IPS-18a (cell line): ENCODE results near the gene TAPBP.
A peak's percentile ranks its signal among the peaks of the same experiment; 100 is the strongest.
"Not testable (repeated sequence)": the region's sequence is repeated elsewhere in the genome, so short reads cannot be mapped to it uniquely, and the experiment has no call there.

ENCODE experiments used
- H3K27ac ChIP-seq: one replicate; pipeline ENCODE4 v1.5.1; 2013; ENCODE audit warnings: low read length
- H3K27me3 ChIP-seq: one replicate; pipeline ENCODE4 v1.6.1; 2013; ENCODE audit warnings: mild to moderate bottlenecking, low read length; ENCODE audit not compliant: control insufficient read depth, insufficient read depth
- H3K36me3 ChIP-seq: one replicate; pipeline ENCODE4 v1.6.1; 2013; ENCODE audit warnings: low read depth, low read length; ENCODE audit not compliant: control insufficient read depth
- H3K4me1 ChIP-seq: one replicate; pipeline ENCODE4 v1.6.1; 2013; ENCODE audit warnings: low read depth, low read length; ENCODE audit not compliant: control insufficient read depth
- H3K4me3 ChIP-seq: one replicate; pipeline ENCODE4 v1.5.1; 2013; ENCODE audit warnings: low read length
- H3K9ac ChIP-seq: one replicate; pipeline ENCODE4 v1.6.1; 2013; ENCODE audit warnings: mild to moderate bottlenecking, low read length, moderate library complexity
- H3K9me3 ChIP-seq: one replicate; pipeline ENCODE4 v1.6.1; 2013; ENCODE audit warnings: low read depth, low read length; ENCODE audit not compliant: control insufficient read depth

TAPBP gene

DNA sequence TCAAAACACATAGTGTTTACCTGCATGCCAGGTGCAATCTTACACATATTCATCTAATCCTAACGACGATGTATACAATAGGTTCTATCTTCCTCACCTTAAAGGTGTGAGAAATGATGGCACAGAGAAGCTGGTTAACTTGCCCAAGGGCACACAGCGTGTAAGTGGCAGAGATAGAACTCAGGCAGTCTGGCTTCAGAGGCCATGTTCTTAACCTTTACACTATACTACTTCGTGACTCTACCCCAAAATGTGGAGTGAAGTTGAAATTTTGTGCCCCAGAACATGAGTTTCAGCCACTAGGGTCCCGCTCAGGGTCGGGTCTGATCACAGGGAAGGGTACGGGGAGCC lies 42.8 kb downstream of the TAPBP start:
- no peaks in the 10 kb centered on the region for H3K27me3 ChIP-seq
- peak overlapping the region; percentile 87 for H3K9ac ChIP-seq
- H3K4me1 ChIP-seq: peaks cover 12% of the 10 kb centered on the region
- peaks cover 60% of the 10 kb centered on the region for H3K36me3 ChIP-seq
- peak overlapping the region; percentile 78 for H3K4me3 ChIP-seq
- peak overlapping the region; percentile 95 for H3K27ac ChIP-seq
- H3K9me3 ChIP-seq: no peaks in the 10 kb centered on the region

DNA sequence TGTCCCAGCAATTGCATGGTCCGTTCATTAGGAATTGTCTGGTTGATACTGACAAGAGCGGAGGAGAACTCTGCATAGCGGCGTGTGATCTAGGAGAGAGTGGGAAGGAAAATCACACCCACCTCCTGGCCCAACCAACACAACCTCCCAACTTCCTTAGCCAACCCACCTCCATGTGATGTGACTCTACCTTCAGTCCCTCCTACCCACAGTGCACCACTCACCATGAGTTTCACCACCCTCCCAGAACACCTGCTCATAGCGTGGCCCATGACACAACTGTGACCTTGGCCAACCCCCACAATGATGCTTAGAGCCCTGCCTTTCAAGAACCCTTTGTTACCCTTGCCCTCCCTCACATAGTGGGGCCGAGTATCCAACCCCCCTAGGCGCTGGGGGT lies 49.9 kb downstream of the TAPBP start:
- no peaks in the 10 kb centered on the region for H3K27me3 ChIP-seq
- no peak overlapping the region for H3K4me3 ChIP-seq
- H3K4me1 ChIP-seq: no peaks in the 10 kb centered on the region
- H3K27ac ChIP-seq: no peak overlapping the region
- H3K9me3 ChIP-seq: no peaks in the 10 kb centered on the region
- H3K36me3 ChIP-seq: peaks cover 49% of the 10 kb centered on the region
- no peak overlapping the region for H3K9ac ChIP-seq

DNA sequence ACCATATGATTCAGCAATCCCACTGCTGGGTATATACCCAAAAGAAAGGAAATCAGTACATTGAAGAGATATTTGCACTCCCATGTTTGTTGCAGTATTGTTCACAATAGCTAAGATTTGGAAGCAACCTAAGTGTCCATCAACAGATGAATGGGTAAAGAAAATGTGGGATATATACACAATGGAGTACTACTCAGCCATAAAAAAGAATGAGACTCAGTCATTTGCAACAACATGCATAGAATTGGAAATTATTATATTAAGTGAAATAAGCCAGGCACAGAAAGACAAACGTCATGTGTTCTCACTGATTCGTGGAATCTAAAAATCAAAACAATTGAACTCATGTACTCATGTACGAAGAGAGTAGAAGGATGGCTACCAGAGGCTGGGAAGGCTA lies 51.4 kb downstream of the TAPBP start:
- H3K9me3 ChIP-seq, H3K27me3 ChIP-seq, H3K27ac ChIP-seq, H3K9ac ChIP-seq, H3K4me1 ChIP-seq, H3K4me3 ChIP-seq: not testable (repeated sequence)
- H3K36me3 ChIP-seq: peaks cover 42% of the 10 kb centered on the region

DNA sequence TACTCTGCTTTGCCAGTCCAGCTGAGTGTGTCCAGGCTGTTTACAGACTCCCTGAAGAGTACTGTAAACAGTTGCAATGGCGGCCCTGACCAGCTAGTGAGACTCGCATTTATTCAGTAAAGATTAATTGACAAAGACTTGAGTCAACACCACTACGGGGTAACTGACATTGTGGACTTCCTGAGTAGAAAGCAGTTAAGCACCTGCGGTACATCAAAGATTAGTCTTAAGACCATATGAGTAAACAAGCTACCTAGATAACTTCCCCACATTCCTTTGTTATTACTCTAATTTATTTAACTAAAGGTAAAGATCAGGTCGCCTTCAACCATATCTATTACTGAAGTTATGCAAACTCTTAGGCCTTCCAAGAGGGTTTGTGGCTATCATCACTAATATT lies 54.8 kb downstream of the TAPBP start:
- no peaks in the 10 kb centered on the region for H3K27me3 ChIP-seq
- H3K36me3 ChIP-seq: peaks cover 24% of the 10 kb centered on the region
- H3K27ac ChIP-seq: no peak overlapping the region
- no peaks in the 10 kb centered on the region for H3K4me1 ChIP-seq
- H3K9ac ChIP-seq: no peak overlapping the region
- no peak overlapping the region for H3K4me3 ChIP-seq
- no peaks in the 10 kb centered on the region for H3K9me3 ChIP-seq

DNA sequence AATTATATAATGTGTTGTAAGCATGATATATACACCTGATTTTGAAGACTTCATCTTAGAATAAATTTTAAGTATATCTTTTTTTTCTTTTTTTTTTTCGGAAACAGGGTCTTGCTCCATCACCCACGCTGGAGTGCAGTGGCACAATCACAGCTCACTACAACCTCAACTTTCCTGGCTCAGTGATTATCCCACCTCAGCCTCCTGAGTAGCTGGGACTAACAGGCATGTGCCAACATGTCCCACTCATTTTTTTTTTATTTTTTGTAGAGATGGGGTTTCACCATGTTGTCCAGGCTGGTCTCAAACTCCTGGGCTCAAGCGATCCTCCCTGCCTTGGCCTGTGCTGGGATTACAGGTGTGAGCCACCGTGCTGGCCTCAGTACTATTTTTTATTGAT lies 59.3 kb downstream of the TAPBP start:
- Histone ChIP-seq H3K4me3 (no peak overlapping the region), H3K27ac (no peak overlapping the region), H3K9ac (no peak overlapping the region), H3K4me1 (peaks cover 6% of the 10 kb centered on the region), H3K9me3 (no peaks in the 10 kb centered on the region), H3K27me3 (no peaks in the 10 kb centered on the region), H3K36me3 (peaks cover 6% of the 10 kb centered on the region)

DNA sequence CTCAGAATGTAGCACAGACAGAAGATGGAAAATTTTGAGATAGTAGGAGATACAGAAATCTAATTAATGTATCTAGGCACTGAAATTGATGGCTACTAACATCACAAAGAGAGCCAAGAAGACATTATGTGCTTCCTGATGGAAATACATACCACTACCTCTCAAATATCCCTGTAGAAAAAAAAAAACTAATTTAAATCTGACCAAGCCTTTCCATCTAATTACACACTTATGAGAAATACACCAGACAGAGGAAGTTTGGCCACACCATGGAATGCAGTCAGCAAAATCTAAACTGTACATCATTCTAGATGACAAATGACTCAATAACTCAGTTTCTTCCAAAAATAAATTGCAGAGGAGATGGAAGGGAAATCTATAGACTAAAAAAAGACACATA lies 61.1 kb downstream of the TAPBP start:
- Histone ChIP-seq H3K4me3 (no peak overlapping the region), H3K27ac (no peak overlapping the region), H3K27me3 (peaks cover 11% of the 10 kb centered on the region), H3K9me3 (no peaks in the 10 kb centered on the region), H3K36me3 (peaks cover 6% of the 10 kb centered on the region), H3K4me1 (peaks cover 11% of the 10 kb centered on the region), H3K9ac (no peak overlapping the region)

DNA sequence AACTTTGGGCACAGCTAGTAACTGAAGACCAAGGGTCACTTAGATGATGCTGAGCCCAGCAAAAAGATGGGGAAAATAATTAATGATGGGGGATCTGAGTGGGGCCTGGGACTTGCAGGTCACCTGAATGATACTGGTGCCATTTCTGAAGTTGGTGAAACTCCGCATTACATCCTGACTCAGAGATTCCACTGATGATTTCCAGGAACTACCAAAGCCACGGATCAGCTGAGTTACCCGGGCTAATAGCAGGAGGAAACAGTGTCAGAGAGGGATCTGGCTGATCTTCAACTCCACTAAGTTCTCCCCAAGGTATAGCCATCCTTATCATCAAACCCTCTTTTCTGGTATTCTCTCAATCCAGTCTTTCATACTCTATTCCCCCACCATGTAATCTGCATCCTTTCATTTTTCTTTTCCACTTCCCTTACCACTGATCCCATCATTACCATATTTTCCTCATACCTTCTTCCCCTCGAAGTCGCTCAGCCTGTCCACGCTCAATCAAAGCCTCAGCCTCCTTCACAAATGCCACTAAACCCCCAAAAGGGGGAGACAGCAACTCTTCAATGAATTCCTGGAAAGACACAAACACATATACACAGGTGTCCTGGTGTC lies 62.4 kb downstream of the TAPBP start:
- Histone ChIP-seq H3K4me1 (peaks cover 11% of the 10 kb centered on the region), H3K36me3 (no peaks in the 10 kb centered on the region), H3K27ac (no peak overlapping the region), H3K9me3 (no peaks in the 10 kb centered on the region), H3K27me3 (peaks cover 23% of the 10 kb centered on the region), H3K9ac (no peak overlapping the region), H3K4me3 (no peak overlapping the region)

DNA sequence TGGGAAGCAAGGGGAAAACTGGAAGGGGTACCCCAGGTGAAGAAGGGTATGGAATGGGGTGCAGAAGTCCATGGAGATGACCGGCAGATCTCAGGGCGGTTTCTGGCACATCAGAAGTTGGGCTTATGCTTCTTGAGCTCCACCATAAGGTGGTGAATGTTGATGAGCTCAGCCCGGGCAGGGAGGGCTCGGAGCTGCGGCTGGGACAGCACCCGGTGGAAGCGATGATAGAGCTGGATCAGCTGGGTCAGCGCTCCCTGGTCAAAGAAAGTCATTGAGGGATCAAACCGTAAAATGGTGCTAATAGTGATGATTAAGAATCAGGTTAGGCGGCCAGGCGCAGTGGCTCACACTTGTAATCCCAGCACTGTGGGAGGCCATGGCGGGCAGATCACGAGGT lies 63.1 kb downstream of the TAPBP start:
- Histone ChIP-seq H3K27ac (no peak overlapping the region), H3K9ac (no peak overlapping the region)

DNA sequence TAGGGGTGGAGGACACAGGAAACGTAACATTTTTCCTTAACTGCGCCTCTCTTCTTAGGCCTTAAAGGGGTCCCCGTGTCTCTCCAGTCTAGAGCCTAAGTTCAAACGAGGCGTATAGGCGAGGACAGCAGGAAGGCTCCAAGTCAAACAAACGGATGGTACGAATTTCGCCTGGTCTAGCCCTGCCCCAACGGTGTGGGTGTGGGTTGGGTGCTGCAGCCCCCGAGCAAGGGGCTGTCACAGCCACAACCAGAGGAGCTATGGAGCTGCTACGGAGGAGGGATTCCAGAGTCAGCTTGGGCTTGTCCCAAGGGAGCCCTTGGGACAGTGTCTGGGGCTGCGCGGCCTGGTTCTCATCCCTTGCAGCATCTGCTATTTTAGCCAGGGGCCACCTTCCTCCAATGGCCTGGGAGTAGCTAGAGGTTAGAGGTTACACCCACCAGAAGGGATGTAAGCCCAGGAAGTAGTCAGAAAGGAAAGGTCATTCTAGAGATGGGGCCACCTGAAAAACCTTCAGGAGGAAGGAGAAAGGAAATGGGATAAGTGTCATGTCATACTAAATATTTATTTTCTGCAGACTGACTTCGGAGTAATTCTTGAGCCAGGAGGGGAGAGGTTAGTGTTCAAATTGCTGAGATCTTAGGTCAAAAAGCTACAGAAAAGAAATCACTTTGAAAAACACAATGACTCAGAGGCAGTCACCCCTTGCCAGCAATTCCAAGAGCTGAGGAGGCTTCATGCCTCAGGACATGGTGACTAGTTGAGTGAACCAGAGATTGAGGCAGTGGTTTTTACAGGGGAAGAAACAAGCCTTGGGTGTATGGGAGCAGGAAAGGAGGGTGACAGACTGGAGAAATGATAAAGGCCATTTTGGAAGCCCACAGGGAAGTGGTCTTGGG lies 63.9 kb downstream of the TAPBP start:
- no peaks in the 10 kb centered on the region for H3K36me3 ChIP-seq
- H3K9me3 ChIP-seq: no peaks in the 10 kb centered on the region
- peak overlapping the region; percentile 47 for H3K9ac ChIP-seq
- H3K4me3 ChIP-seq: peak overlapping the region; percentile 70
- H3K27me3 ChIP-seq: peaks cover 27% of the 10 kb centered on the region
- peaks cover 11% of the 10 kb centered on the region for H3K4me1 ChIP-seq
- H3K27ac ChIP-seq: no peak overlapping the region

More for the DNA sequence above, 63.1 kb downstream of the TAPBP start:
- Histone ChIP-seq H3K4me1 (peaks cover 11% of the 10 kb centered on the region), H3K4me3 (no peak overlapping the region), H3K27me3 (peaks cover 27% of the 10 kb centered on the region), H3K9me3 (no peaks in the 10 kb centered on the region), H3K36me3 (no peaks in the 10 kb centered on the region)
